H1 (cell line): ENCODE measurements around the gene ARHGEF11. TPM values are rescaled to one million over a fixed set of nuclear protein-coding genes. Genes with fewer than 3 reads are reported as not detected.

ENCODE experiments used
- CTCF ChIA-PET: fragments of 300-600 bp; sonication (Branson Sonifier 250); formaldehyde crosslinking; loops from one replicate; lab custom pipeline; 2021; ENCODE audit not compliant: partially characterized antibody; lab: Charles Lee
- POLR2A ChIA-PET: fragments of 300-600 bp; sonication (Branson Sonifier 250); formaldehyde crosslinking; loops from one replicate; lab custom pipeline; 2021; ENCODE audit warnings: inconsistent platforms; ENCODE audit not compliant: partially characterized antibody; lab: Charles Lee
- DNase-seq, 2 experiments: peaks; one replicate each; pipeline versions ENCODE4 v3.0.0 to v3.0.0-alpha.2; 2010 to 2022; ENCODE audit warnings: low spot score in 2 of 2, low read depth in 1 of 2, mixed read lengths in 1 of 2
- FAIRE-seq: peaks from 2 replicates; lab custom pipeline; 2011; peaks lifted over from hg19 to GRCh38; lab: Jason Lieb, UNC
- H2AFZ ChIP-seq: 2 replicates; pipeline ENCODE4 v1.8.1; 2012; ENCODE audit warnings: low read length, inconsistent platforms
- H2AK5ac ChIP-seq: 2 replicates; pipeline ENCODE4 v1.6.1; 2013; ENCODE audit warnings: low read depth, low read length
- H2BK120ac ChIP-seq: replicated peaks from 2 replicates; pipeline ENCODE3; 2013; ENCODE audit warnings: low read depth, low read length, inconsistent platforms
- H2BK12ac ChIP-seq: 2 replicates; pipeline ENCODE4 v1.6.1; 2013; ENCODE audit warnings: low read depth, low read length
- H2BK15ac ChIP-seq: 2 replicates; pipeline ENCODE4 v1.6.1; 2013; ENCODE audit warnings: low read length
- H2BK20ac ChIP-seq: 2 replicates; pipeline ENCODE4 v1.6.1; 2013; ENCODE audit warnings: low read length
- H2BK5ac ChIP-seq: 2 replicates; pipeline ENCODE4 v1.6.1; 2013; ENCODE audit warnings: low read depth, low read length
- H3K14ac ChIP-seq: 2 replicates; pipeline ENCODE4 v1.6.1; 2013; ENCODE audit warnings: inconsistent platforms; ENCODE audit not compliant: insufficient read length
- H3K18ac ChIP-seq: 2 replicates; pipeline ENCODE4 v1.6.1; 2013; ENCODE audit warnings: low read length; ENCODE audit errors: extremely low read depth
- H3K23ac ChIP-seq: 2 replicates; pipeline ENCODE4 v1.6.1; 2013; ENCODE audit warnings: inconsistent platforms; ENCODE audit not compliant: insufficient read length
- H3K23me2 ChIP-seq: 2 replicates; pipeline ENCODE4 v1.6.1; 2013; ENCODE audit warnings: low read depth, low read length
- H3K27ac ChIP-seq: 2 replicates; pipeline ENCODE4 v1.6.1; 2011; ENCODE audit warnings: low read depth, low read length, inconsistent platforms
- H3K27me3 ChIP-seq, 4 experiments: replicated peaks in 1 of 4; 1 replicate in 1 of 4; 2 replicates in 3 of 4; pipeline versions ENCODE4 v1.6.1 to v1.8.1; 2011 to 2013; ENCODE audit warnings: low read length in 3 of 4, mild to moderate bottlenecking in 3 of 4, inconsistent platforms in 2 of 4, mixed read lengths in 2 of 4, moderate library complexity in 1 of 4; ENCODE audit not compliant: control insufficient read depth in 3 of 4, insufficient read depth in 3 of 4; ENCODE audit errors: extremely low read depth in 1 of 4
- H3K36me3 ChIP-seq, 4 experiments: 2 replicates each; pipeline versions ENCODE4 v1.6.1 to v1.8.1; 2011 to 2013; ENCODE audit warnings: mild to moderate bottlenecking in 4 of 4, low read length in 3 of 4, moderate library complexity in 2 of 4, control low read depth in 1 of 4, inconsistent platforms in 1 of 4; ENCODE audit not compliant: insufficient read depth in 4 of 4, control insufficient read depth in 2 of 4
- H3K4ac ChIP-seq: replicated peaks from 2 replicates; pipeline ENCODE3; 2013; ENCODE audit warnings: low read length, low read depth, mixed read lengths, inconsistent platforms; ENCODE audit not compliant: insufficient read length
- H3K4me1 ChIP-seq, 4 experiments: replicated peaks in 1 of 4; 1 replicate in 1 of 4; 2 replicates in 3 of 4; pipeline versions ENCODE4 v1.6.1 to v1.8.1; 2011 to 2013; ENCODE audit warnings: low read length in 3 of 4, inconsistent platforms in 2 of 4, mixed read lengths in 1 of 4; ENCODE audit not compliant: insufficient read depth in 4 of 4, control insufficient read depth in 3 of 4
- H3K4me2 ChIP-seq, 2 experiments: 2 replicates each; pipeline versions ENCODE4 v1.6.1 to v1.8.1; 2011 to 2013; ENCODE audit warnings: low read depth in 2 of 2, low read length in 2 of 2, control low read depth in 1 of 2, inconsistent platforms in 1 of 2, mild to moderate bottlenecking in 1 of 2; ENCODE audit not compliant: insufficient read depth in 1 of 2
- H3K4me3 ChIP-seq, 4 experiments: fragments of 200-600, 300-600 bp in 1 of 4; sonication (generic), shearing (Covaris generic), sonication (Bioruptor Twin) in 1 of 4; 2 replicates each; pipeline versions ENCODE4 v1.5.1 to v1.8.1; 2011 to 2016; ENCODE audit warnings: low read length in 4 of 4, low read depth in 3 of 4, control low read depth in 2 of 4, inconsistent platforms in 2 of 4, mild to moderate bottlenecking in 2 of 4, mixed read lengths in 1 of 4, moderate library complexity in 1 of 4; ENCODE audit not compliant: insufficient read depth in 2 of 4; ENCODE audit errors: extremely low read depth in 1 of 4
- H3K56ac ChIP-seq: replicated peaks from 2 replicates; pipeline ENCODE3; 2013; ENCODE audit warnings: low read depth, mild to moderate bottlenecking, mixed read lengths, low read length, inconsistent platforms; ENCODE audit not compliant: insufficient read length
- H3K79me1 ChIP-seq: 2 replicates; pipeline ENCODE4 v1.6.1; 2013; ENCODE audit warnings: low read depth, low read length, control low read depth
- H3K79me2 ChIP-seq, 2 experiments: 2 replicates each; pipeline versions ENCODE4 v1.6.1 to v1.8.1; 2012 to 2013; ENCODE audit warnings: low read length in 2 of 2, mild to moderate bottlenecking in 2 of 2, inconsistent platforms in 1 of 2; ENCODE audit not compliant: insufficient read depth in 2 of 2, control insufficient read depth in 1 of 2
- H3K9ac ChIP-seq, 4 experiments: replicated peaks in 1 of 4; 1 replicate in 1 of 4; 2 replicates in 3 of 4; pipeline versions ENCODE4 v1.6.1 to v1.8.1; 2011 to 2013; ENCODE audit warnings: low read depth in 3 of 4, low read length in 3 of 4, control low read depth in 2 of 4, mild to moderate bottlenecking in 2 of 4, moderate library complexity in 2 of 4, inconsistent platforms in 1 of 4; ENCODE audit errors: extremely low read depth in 1 of 4
- H3K9me3 ChIP-seq, 2 experiments: 2 replicates each; pipeline versions ENCODE4 v1.6.1 to v1.8.1; 2012 to 2013; ENCODE audit warnings: mild to moderate bottlenecking in 2 of 2, moderate library complexity in 2 of 2, control low read depth in 1 of 2, inconsistent platforms in 1 of 2, low read depth in 1 of 2, low read length in 1 of 2, mixed read lengths in 1 of 2; ENCODE audit not compliant: insufficient read depth in 2 of 2
- H4K20me1 ChIP-seq, 2 experiments: replicated peaks in 1 of 2; 2 replicates each; pipeline versions ENCODE3 to v1.8.1; 2011 to 2013; ENCODE audit warnings: inconsistent platforms in 2 of 2, low read length in 2 of 2, mild to moderate bottlenecking in 1 of 2; ENCODE audit not compliant: insufficient read depth in 2 of 2, control insufficient read depth in 1 of 2
- H4K5ac ChIP-seq: 2 replicates; pipeline ENCODE4 v1.6.1; 2013; ENCODE audit warnings: low read length, low read depth, mixed read lengths, inconsistent platforms; ENCODE audit not compliant: insufficient read length
- H4K8ac ChIP-seq: 2 replicates; pipeline ENCODE4 v1.8.0; 2013; ENCODE audit warnings: mild to moderate bottlenecking, moderate library complexity, low read length, inconsistent platforms; ENCODE audit not compliant: insufficient read depth; ENCODE audit errors: extremely low read depth
- H4K91ac ChIP-seq: replicated peaks from 2 replicates; pipeline ENCODE3; 2013; ENCODE audit warnings: low read length, mixed read lengths, inconsistent platforms; ENCODE audit not compliant: insufficient read length
- CTCF ChIP-seq, 3 experiments: IDR thresholded peaks; 1 replicate in 2 of 3; 2 replicates in 1 of 3; pipeline versions ENCODE4 v1.5.1 to v1.6.1; 2011; ENCODE audit warnings: low read length in 3 of 3, mild to moderate bottlenecking in 3 of 3, inconsistent platforms in 2 of 3, low read depth in 1 of 3, moderate library complexity in 1 of 3; ENCODE audit not compliant: insufficient read depth in 1 of 3; ENCODE audit errors: control extremely low read depth in 1 of 3
- TBP ChIP-seq: IDR thresholded peaks from 2 replicates; pipeline ENCODE4 v1.6.1; 2011; ENCODE audit warnings: low read depth, low read length, improper control_type of control experiment
- YY1 ChIP-seq: IDR thresholded peaks from 2 replicates; pipeline ENCODE4 v1.6.1; 2011; ENCODE audit warnings: low read depth, mild to moderate bottlenecking, low read length
- WGBS, 2 experiments: shearing (Covaris generic) in 1 of 2; methylation state at CpG; one replicate each; pipeline versions ENCODE4 v1.1.6 to v1.1.7; 2013 to 2015; ENCODE audit warnings: low lambda C conversion rate in 2 of 2, mixed read lengths in 2 of 2, inconsistent platforms in 1 of 2, low coverage in 1 of 2, missing lambda C conversion rate in 1 of 2; ENCODE audit not compliant: insufficient replicate concordance in 2 of 2, insufficient coverage in 1 of 2, insufficient read length in 1 of 2; ENCODE audit errors: extremely low coverage in 1 of 2, missing lambda C conversion rate in 1 of 2; 5-methylcytosine and 5-hydroxymethylcytosine counted together
- polyA plus RNA-seq, 7 experiments: library from polyadenylated mRNA; depleted of rRNA in 3 of 7; stranded (reverse) in 5 of 7; unstranded in 2 of 7; fragments of >200 nt in 5 of 7; fragments of 200-250 nt in 2 of 7; gene quantifications; 1 replicate in 5 of 7; 2 replicates in 1 of 7; 4 replicates in 1 of 7; pipeline versions ENCODE4 v1.2.1 to v1.2.3, GENCODE V29; 2011 to 2013; ENCODE audit warnings: missing spikeins in 2 of 7, mixed read lengths in 2 of 7
- total RNA-seq: library from RNA; stranded (reverse); fragmentation: NEBNext Ultra II Directional; extraction: Animal tissue kit (Norgen Biotek cat#: 25700); gene quantifications from 2 replicates; pipeline ENCODE4 v1.2.1, GENCODE V29; 2021

Gene ARHGEF11
- total and polyA plus RNA-seq, 2 of the 8 experiments (the other 6 are each of a cell fraction or from before 2014, with no cell fraction given) = 19.9 to 33.1 TPM

DNA sequence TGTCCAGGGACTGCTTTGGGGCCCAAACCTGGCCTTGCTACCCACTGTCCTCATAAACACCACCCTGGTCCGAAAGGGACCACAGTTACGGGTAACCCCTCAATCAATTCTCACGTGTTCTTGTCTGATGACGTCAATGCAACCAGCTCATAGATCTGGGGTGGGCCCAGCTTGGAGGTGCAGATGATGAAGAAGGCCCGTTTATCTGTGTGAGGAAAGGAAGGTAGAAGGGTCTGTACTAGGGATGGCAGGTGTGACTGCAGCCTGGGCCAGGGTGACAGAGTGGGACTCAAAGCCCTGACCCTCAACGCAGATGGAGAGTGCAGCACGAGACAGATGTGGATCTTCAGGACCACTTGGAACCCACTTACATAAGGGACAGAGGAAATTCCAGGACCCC lies 103.0 kb downstream of the ARHGEF11 start:
- Histone ChIP-seq H3K27me3 (no peaks in the 10 kb centered on the region), H4K20me1 (peaks cover 7 to 10% of the 10 kb centered on the region in 2 experiments), H3K79me1 (peaks cover 2% of the 10 kb centered on the region), H3K23ac (no peak overlapping the region), H4K91ac (no peak overlapping the region), H3K27ac (no peak overlapping the region), H3K56ac (no peak overlapping the region), H3K4me2 (no peak overlapping the region), H3K18ac (no peak overlapping the region), H3K4me3 (no peak overlapping the region), H3K23me2 (no peaks in the 10 kb centered on the region; the same call in 1 of the 2 replicates), H3K4ac (no peak overlapping the region), H4K5ac (no peak overlapping the region), H2AK5ac (no peak overlapping the region), H2AFZ (no peak overlapping the region), H3K36me3 (peaks cover 39 to 77% (median 58%) of the 10 kb centered on the region in 4 experiments), H3K14ac (no peak overlapping the region), H2BK5ac (no peak overlapping the region), H3K4me1 (no peaks in the 10 kb centered on the region), H3K9ac (no peak overlapping the region), H3K9me3 (no peaks in the 10 kb centered on the region), H2BK20ac (no peak overlapping the region), H2BK120ac (no peak overlapping the region), H4K8ac (no peak overlapping the region), H2BK12ac (no peak overlapping the region), H3K79me2 (no peaks in the 10 kb centered on the region), H2BK15ac (no peak overlapping the region)
- WGBS, 2 experiments = 95% methylated on average over 7 of the region's 7 CpGs; no CpG with 5 or more reads in 1 of the 2 experiments
- ChIA-PET CTCF (interaction anchor here (1.2 kb wide), 1 partner anchor 13 kb away, joined by 4 read pairs; no protein-coding TSS in a partner anchor), POLR2A (no interaction called here)
- no peak for TF ChIP-seq YY1
- no peak for TF ChIP-seq TBP
- TF ChIP-seq CTCF (IDR thresholded peaks at IDR 0.05; ENCODE audit: control extremely low read depth in 1 of 3, insufficient read depth in 1 of 3, low read depth in 1 of 3, low read length in 3 of 3) = no peak
- DNase-seq (no peak), FAIRE-seq (no peak)
